Mesothelial cell of epicardium (in vitro differentiated cells): ENCODE measurements around the gene HS3ST5. TPM values are rescaled to one million over a fixed set of nuclear protein-coding genes. Genes with fewer than 3 reads are reported as not detected.

ENCODE experiments used
- DNase-seq, 2 experiments: peaks; one replicate each; pipeline ENCODE4 v3.0.0; 2021; ENCODE audit warnings: low spot score in 2 of 2; ENCODE audit not compliant: unreplicated experiment in 2 of 2
- H3K27ac Mint-ChIP-seq: 2 replicates; pipeline ENCODE4 v1.8.0; 2021; ENCODE audit warnings: mixed read lengths
- H3K27me3 Mint-ChIP-seq: 2 replicates; pipeline ENCODE4 v1.8.0; 2021; ENCODE audit warnings: low read depth, mixed read lengths
- H3K36me3 Mint-ChIP-seq: 2 replicates; pipeline ENCODE4 v1.8.0; 2021; ENCODE audit warnings: mixed read lengths
- H3K4me1 Mint-ChIP-seq: 2 replicates; pipeline ENCODE4 v1.8.0; 2021; ENCODE audit warnings: mixed read lengths
- H3K4me3 Mint-ChIP-seq: 2 replicates; pipeline ENCODE4 v1.8.0; 2021; ENCODE audit warnings: mild to moderate bottlenecking, moderate library complexity, mixed read lengths
- H3K9me3 Mint-ChIP-seq: 2 replicates; pipeline ENCODE4 v1.8.0; 2021; ENCODE audit warnings: mixed read lengths
- total RNA-seq: library from RNA; stranded (reverse); gene quantifications from 3 replicates; pipeline ENCODE4 v1.2.1, GENCODE V29; 2021
- TF ChIP-seq, protein P1 (sequence below): fragments of 200-600 bp; sonication (generic); IDR thresholded peaks from one replicate; pipeline ENCODE4 v1.5.0; 2021; ENCODE audit warnings: antibody characterized with exemption; ENCODE audit not compliant: unreplicated experiment

HS3ST5 gene
- total RNA-seq, 1 donor from 2014 or later, result 0.49 TPM

DNA sequence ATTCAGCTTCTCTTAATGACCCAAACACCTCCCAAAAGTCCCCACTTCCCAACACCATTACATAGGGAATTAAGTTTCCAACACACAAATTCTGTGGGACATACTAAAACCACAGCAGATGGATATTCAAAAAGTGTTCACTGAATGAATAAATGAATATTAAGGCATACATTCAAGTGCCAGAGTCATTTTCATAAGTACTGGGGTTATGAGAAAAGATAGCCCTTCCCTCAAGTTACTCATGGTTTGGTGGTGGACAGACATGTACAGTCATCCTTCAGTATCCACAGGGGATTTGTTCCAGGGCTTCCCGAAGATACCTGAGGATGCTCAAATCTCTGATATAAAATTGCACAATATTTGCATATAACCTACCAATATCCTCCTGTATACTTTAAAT, 50.4 kb downstream of the HS3ST5 start:
- TF ChIP-seq, protein P1, sequence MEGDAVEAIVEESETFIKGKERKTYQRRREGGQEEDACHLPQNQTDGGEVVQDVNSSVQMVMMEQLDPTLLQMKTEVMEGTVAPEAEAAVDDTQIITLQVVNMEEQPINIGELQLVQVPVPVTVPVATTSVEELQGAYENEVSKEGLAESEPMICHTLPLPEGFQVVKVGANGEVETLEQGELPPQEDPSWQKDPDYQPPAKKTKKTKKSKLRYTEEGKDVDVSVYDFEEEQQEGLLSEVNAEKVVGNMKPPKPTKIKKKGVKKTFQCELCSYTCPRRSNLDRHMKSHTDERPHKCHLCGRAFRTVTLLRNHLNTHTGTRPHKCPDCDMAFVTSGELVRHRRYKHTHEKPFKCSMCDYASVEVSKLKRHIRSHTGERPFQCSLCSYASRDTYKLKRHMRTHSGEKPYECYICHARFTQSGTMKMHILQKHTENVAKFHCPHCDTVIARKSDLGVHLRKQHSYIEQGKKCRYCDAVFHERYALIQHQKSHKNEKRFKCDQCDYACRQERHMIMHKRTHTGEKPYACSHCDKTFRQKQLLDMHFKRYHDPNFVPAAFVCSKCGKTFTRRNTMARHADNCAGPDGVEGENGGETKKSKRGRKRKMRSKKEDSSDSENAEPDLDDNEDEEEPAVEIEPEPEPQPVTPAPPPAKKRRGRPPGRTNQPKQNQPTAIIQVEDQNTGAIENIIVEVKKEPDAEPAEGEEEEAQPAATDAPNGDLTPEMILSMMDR, result no peak
- Mint-ChIP-seq H3K36me3 (no peaks in the 10 kb centered on the region), H3K4me1 (peaks cover 9% of the 10 kb centered on the region), H3K27me3 (no peaks in the 10 kb centered on the region), H3K4me3 (no peak overlapping the region), H3K27ac (no peak overlapping the region), H3K9me3 (no peaks in the 10 kb centered on the region)
- no peak for DNase-seq

- Mint-ChIP-seq H3K27me3 (no peaks in the 10 kb centered on the region), H3K27ac (no peak overlapping the region), H3K4me3 (no peak overlapping the region), H3K9me3 (no peaks in the 10 kb centered on the region), H3K4me1 (peaks cover 9% of the 10 kb centered on the region), H3K36me3 (no peaks in the 10 kb centered on the region)
- DNase-seq, result no peak
- TF ChIP-seq, protein P1, result no peak
These were observed 51.4 kb downstream of the HS3ST5 start for GRCh38 chr6:114291428-114291827.

- H3K9me3 Mint-ChIP-seq, result no peaks in the 10 kb centered on the region
- peaks cover 9% of the 10 kb centered on the region for H3K4me1 Mint-ChIP-seq
- TF ChIP-seq, protein P1, result no peak
- DNase-seq, result no peak
- H3K36me3 Mint-ChIP-seq, result no peaks in the 10 kb centered on the region
- no peaks in the 10 kb centered on the region for H3K27me3 Mint-ChIP-seq
- no peak overlapping the region for H3K4me3 Mint-ChIP-seq
- no peak overlapping the region for H3K27ac Mint-ChIP-seq
These were observed 52.0 kb downstream of the HS3ST5 start for GRCh38 chr6:114290864-114291263.

DNA sequence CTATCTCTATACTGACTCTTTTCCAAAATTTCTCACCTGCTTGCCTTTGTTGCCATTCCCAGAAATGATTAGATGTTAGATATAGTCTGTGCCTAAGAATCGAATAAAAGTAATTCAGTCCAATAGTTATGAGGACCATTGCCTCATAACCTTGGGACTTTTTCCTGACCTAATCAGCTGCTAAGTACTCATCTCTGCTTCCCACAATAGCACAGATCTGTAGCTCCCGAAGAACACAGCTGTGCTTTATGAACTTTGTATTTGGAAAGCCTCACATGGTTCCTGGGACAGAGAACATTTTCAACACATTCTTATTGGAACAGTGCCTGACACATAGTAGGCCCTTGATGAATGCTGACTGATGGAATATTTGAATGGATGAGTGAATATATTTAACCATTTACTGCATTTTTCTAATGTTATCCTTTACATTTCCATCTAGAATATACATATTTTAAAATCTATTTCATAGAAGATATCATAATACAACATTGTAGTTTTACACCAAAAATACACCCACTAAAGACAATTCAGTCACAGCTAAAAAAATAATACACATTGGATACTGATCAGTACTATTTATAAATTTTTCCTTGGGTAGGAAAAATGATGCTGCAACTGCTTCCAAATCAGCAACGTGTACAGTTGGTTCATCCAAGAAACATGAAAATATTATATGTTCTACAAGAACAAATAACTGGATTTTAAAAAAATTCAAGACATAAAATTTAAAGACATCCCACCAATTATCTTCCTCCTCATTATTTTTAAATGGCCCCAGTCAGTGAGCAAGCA, 53.9 kb downstream of the HS3ST5 start:
- H3K36me3 Mint-ChIP-seq, result no peaks in the 10 kb centered on the region

GRCh38 chr6:114287461-114287860, 55.4 kb downstream of the HS3ST5 start:
- Mint-ChIP-seq H3K27ac (no peak overlapping the region), H3K27me3 (no peaks in the 10 kb centered on the region), H3K4me1 (peaks cover 17% of the 10 kb centered on the region), H3K9me3 (no peaks in the 10 kb centered on the region), H3K36me3 (no peaks in the 10 kb centered on the region), H3K4me3 (no peak overlapping the region)
- TF ChIP-seq, protein P1, result no peak
- DNase-seq, result no peak

More for the DNA sequence above, 53.9 kb downstream of the HS3ST5 start:
- Mint-ChIP-seq H3K4me1 (peaks cover 9% of the 10 kb centered on the region), H3K27me3 (no peaks in the 10 kb centered on the region), H3K9me3 (no peaks in the 10 kb centered on the region), H3K4me3 (no peak overlapping the region), H3K27ac (no peak overlapping the region)
- DNase-seq, result no peak
- TF ChIP-seq, protein P1, result no peak
